GM06990 (cell line): Measurements from ENCODE around the gene ADAMTSL1.

Experiments
- DNase-seq: peaks from one replicate; pipeline ENCODE4 v3.0.0-alpha.2; 2011; ENCODE audit not compliant: insufficient read length; ENCODE audit errors: extremely low read depth
- H3K27me3 ChIP-seq: replicated peaks from 2 replicates; pipeline ENCODE4 v1.6.0; 2011; ENCODE audit warnings: low read length; ENCODE audit not compliant: control insufficient read depth, insufficient read depth
- H3K36me3 ChIP-seq: 2 replicates; pipeline ENCODE4 v1.5.1; 2011; ENCODE audit warnings: low read length; ENCODE audit not compliant: control insufficient read depth, insufficient read depth
- H3K4me3 ChIP-seq: replicated peaks from 2 replicates; pipeline ENCODE4 v1.5.1; 2011; ENCODE audit warnings: low read depth, mild to moderate bottlenecking, control low read depth, low read length
- CTCF ChIP-seq: IDR thresholded peaks from 2 replicates; pipeline ENCODE4 v1.5.1; 2011; ENCODE audit warnings: low read length, control low read depth, mild to moderate bottlenecking, inconsistent platforms; ENCODE audit not compliant: insufficient read depth, poor library complexity, severe bottlenecking

Gene ADAMTSL1

DNA sequence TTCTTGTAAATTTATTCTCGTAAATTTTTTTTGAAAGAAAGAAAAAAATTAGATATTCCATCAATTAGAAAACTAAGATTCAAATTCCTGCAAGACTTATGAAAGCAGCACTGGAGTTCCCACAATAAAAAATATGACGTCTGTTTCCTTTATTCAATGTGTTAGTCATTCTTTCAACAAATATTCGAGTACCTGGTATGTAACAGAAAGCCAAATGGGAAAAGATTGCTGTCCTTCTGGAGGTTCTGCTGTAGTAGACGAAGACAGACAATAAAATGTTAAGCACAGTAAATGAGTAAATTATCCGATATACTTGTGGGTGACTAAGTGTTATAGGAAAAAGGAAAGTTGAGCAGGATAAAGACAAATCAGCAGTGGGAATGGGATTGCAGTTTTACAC is 92.2 kb downstream of the ADAMTSL1 start:
- no peak for DNase-seq

GRCh38 chr9:18568973-18569372 is 95.0 kb downstream of the ADAMTSL1 start:
- no peak overlapping the region for H3K4me3 ChIP-seq
- no peak for TF ChIP-seq CTCF
- H3K36me3 ChIP-seq, result no peaks in the 10 kb centered on the region
- DNase-seq, result no peak
- H3K27me3 ChIP-seq, result no peaks in the 10 kb centered on the region

More for the DNA sequence above, 92.2 kb downstream of the ADAMTSL1 start:
- Histone ChIP-seq H3K36me3 (no peaks in the 10 kb centered on the region), H3K27me3 (no peaks in the 10 kb centered on the region), H3K4me3 (no peak overlapping the region)
- no peak for TF ChIP-seq CTCF

- Histone ChIP-seq H3K4me3 (no peak overlapping the region), H3K27me3 (no peaks in the 10 kb centered on the region), H3K36me3 (no peaks in the 10 kb centered on the region)
- TF ChIP-seq CTCF, result no peak
- DNase-seq, result no peak
Measured at GRCh38 chr9:18569941-18570630, 96.1 kb downstream of the ADAMTSL1 start.

DNA sequence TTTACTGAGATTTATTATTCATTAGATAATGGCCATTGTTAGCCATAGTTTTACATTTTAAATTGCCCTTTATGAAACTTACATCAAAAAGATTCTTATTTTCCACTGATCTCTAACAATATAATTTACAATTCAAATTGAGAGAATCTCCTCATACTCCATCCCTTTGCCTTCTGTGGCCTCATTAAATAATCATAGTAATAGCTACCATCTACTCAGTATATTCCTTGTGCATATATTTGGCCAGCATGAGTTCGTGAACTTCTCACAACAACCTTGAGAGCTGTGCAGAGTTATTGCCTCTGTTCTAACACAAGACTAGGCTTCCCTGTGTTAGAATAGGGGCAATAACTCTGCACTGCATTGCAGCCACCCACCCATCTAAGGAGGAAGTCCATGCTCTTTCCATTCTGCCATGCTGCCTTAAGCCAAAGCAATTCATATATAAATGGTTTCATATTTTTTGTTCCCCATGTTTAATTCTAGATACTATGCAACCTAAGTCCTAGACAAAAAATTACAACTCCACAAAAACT is 99.1 kb downstream of the ADAMTSL1 start:
- H3K4me3 ChIP-seq, result no peak overlapping the region
- H3K36me3 ChIP-seq, result no peaks in the 10 kb centered on the region
- no peaks in the 10 kb centered on the region for H3K27me3 ChIP-seq
- TF ChIP-seq CTCF, result no peak
- DNase-seq, result no peak

DNA sequence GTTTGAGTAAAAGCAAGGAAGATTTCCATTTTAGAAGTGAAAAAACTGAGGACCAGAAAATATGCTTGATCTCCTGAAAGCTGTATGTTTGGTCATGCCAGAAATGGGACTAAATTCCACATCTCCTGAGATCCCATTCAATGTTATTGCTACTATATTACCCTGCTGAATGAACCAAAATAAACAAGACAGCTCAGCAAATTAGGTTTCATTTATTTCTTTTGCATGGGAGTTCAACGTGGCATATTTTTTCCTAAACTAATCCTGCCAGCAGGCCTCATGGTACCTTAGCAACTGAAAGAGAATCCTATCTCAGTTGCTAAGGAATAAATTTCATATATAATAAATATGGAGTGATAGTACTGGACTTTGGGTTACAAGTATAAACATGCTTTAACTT is 101.7 kb downstream of the ADAMTSL1 start:
- no peak for DNase-seq
- Histone ChIP-seq H3K4me3 (no peak overlapping the region), H3K36me3 (no peaks in the 10 kb centered on the region), H3K27me3 (no peaks in the 10 kb centered on the region)
- no peak for TF ChIP-seq CTCF
